Cortex of kidney (tissue), 1 donor: ENCODE results near the gene ANTXR2.
"Not testable (repeated sequence)": the region's sequence is repeated elsewhere in the genome, so short reads cannot be mapped to it uniquely, and the experiment has no call there.

Source experiments
- DNase-seq: peaks from one replicate; lab custom pipeline; 2025; lab: John Stamatoyannopoulos, UW

ANTXR2 gene

GRCh38 chr4:80072744-80073472 is at the start of gene ANTXR2:
Gene ANTXR2 (minus strand): TSS chr4:80073229. CDS start chr4:80072560, 669 bp downstream.
- DNase-seq: peak; percentile 77

GRCh38 chr4:80121815-80122214 is 48.8 kb upstream of the ANTXR2 start:
- DNase-seq: not testable (repeated sequence)

DNA sequence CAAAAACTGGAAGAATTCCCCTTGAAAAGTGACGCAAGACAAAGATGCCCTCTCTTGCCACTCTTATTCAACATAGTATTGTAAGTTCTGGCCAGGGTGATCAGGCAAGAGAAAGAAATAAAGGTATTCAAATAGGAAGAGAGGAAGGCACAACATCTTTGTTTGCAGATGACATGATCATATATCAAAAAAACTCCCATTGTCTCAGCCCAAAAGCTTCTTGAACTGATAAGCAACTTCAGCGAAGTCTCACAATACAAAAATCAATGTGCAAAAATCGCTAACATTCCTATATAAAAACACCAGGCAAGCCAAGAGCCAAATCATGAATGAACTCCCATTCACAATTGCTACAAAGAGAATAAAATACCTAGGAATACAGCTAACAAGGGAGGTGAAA is 46.6 kb upstream of the ANTXR2 start:
- DNase-seq: not testable (repeated sequence)

- DNase-seq: no peak
Measured at GRCh38 chr4:80116516-80116915, 43.5 kb upstream of the ANTXR2 start.

DNA sequence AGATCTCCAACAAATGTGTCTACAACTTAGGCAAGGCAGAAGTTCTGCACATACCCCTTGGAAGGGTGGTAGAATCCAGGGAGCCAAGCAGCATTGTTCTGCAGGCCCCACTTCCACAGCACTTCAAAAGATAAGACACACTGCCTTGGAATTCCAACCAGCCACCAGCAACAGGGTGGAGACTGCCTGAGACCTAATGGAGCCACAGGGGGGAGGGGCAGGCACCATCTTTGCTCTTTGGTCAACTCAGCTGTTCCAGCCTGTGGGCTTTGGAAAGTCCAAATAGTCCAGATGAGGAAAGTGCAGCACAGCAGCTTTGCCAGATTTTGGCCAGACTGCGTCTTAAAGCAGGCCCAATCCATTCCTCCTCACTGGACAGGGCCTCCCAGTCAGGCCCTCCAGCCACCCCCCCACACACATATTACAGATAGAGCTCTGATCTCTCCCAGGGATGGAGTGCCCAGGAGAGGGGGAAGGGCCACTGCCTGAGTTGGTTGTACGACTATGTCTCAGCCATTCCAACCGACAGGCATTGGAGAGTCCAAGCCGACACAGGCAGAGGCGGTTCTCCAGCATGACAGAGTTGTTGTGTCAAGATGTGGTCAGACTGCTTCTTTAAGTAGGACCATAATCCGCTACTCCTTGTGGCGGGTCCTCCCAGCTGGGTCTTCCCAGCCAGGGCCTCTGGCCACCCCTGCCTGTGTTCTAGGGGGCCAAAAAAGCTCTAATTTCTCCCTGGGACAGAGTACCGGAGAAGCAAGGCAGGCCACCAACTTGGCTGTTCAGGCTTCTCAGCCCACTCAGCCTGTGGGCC is 42.5 kb upstream of the ANTXR2 start:
- no peak for DNase-seq

DNA sequence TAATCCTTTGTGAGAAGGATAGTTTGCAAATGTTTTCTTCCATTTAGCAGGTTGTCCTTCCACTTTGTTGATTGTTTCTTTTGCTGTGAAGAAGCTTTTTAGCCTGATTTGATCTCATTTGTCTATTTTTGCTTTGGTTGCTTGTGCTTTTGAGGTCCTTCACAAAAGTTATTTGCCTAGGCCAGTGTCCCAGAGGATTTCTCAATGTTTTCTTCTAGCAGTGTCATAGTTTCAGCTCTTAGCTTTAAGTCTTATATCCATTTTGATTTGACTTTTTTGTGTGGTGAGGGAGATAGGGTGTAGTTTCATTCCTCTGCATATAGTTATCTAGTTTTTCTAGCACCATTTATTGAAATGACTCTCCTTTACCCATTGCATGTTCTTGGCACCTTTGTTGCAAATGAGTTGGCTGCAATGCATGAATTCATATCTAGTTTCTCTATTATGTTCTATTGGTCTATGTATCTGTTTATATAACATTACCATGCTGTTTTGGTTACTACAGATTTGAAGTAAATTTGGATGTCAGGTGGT is 41.8 kb upstream of the ANTXR2 start:
- DNase-seq: no peak

DNA sequence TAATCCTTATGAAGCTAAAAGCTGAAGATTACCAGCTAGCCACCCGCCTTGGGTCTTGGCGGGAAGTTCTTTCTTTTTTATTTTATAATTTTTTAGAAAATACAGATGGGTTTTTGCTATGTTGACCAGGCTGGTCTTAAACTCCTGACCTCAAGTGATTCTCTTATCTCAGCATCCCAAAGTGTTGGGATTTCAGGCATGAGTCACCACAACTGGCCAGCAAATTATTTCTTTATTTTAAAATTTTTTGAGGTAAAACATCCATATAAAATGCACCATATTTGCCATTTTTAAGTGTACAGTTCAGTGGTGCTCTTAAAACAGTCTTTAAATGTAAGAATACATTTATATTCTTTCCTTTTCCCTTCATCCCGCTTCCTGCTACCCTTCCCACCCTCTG is 40.6 kb upstream of the ANTXR2 start:
- no peak for DNase-seq

- no peak for DNase-seq
Measured at GRCh38 chr4:80112236-80112635, 39.2 kb upstream of the ANTXR2 start.

DNA sequence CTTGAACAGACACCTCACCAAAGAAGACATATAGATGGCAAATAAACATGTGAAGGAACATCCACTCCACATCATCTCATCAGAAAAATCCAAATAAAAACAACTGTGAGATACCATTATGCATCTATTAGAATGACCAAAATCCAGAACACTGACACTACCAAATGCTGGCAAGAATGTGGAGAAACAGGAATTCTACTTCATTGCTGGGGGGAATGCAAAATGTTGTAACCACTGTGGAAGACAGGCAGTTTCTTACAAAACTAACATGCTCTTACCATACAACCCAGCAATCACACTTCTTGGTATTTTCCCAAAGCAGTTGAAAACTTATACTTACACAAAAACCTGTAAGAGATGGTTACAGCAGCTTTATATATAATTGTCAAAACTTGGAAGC is 38.2 kb upstream of the ANTXR2 start:
- no peak for DNase-seq

GRCh38 chr4:80107374-80107773 is 34.3 kb upstream of the ANTXR2 start:
- no peak for DNase-seq

- no peak for DNase-seq
Measured at GRCh38 chr4:80104927-80105326, 31.9 kb upstream of the ANTXR2 start.

- DNase-seq: no peak
Measured at GRCh38 chr4:80103629-80104028, 30.6 kb upstream of the ANTXR2 start.

GRCh38 chr4:80101792-80102116 is 28.7 kb upstream of the ANTXR2 start:
- DNase-seq: no peak

DNA sequence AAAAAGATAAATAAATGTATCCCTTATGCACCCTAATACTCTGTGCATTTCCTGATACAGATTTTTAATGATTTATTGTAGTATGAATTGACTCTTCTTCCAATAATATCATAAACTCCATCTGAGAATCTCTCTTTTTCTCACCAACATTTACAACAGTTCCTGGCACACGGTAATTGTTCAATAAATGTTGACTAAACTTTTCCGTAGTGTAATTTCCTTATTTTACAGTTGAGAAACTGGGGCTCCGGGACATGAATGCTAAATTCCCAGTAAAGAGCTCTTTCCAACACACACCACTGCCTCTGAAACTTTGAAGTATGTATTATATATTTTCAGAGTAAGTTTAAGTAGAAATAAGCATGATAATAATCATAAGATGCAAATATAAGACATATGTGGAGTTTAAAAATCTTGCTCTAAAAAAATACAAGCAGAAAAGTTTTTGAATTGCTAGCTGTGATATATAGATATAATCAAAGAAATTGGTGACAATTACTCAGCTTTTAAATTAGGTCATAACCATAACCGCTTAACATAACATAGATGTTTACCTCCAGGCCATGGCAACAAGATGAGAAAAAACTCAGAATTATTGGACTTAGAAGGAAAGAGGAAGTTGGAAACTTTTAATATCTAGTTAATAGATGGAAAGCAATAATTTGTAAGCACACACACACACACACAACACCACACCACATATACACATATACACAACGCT is 28.2 kb upstream of the ANTXR2 start:
- no peak for DNase-seq

- no peak for DNase-seq
Measured at GRCh38 chr4:80099671-80100070, 26.6 kb upstream of the ANTXR2 start.

DNA sequence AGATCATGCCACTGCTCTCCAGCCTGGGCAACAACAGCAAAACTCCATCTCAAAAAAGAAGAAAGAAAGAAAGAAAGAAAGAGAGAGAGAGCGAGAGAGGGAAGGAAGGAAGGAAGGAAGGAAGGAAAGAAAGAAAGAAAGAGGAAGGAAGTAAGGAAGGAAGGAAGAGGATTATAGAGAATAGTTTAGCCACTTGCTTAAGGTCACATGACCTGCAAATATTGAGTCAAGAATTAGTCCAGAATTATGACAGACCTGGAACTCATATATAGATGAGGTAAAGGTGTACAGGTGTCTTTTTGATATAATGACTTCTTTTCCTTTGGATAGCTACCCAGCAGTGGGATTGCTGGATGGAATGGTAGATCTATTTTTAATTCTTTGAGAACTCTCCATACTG is 25.6 kb upstream of the ANTXR2 start:
- no peak for DNase-seq

DNA sequence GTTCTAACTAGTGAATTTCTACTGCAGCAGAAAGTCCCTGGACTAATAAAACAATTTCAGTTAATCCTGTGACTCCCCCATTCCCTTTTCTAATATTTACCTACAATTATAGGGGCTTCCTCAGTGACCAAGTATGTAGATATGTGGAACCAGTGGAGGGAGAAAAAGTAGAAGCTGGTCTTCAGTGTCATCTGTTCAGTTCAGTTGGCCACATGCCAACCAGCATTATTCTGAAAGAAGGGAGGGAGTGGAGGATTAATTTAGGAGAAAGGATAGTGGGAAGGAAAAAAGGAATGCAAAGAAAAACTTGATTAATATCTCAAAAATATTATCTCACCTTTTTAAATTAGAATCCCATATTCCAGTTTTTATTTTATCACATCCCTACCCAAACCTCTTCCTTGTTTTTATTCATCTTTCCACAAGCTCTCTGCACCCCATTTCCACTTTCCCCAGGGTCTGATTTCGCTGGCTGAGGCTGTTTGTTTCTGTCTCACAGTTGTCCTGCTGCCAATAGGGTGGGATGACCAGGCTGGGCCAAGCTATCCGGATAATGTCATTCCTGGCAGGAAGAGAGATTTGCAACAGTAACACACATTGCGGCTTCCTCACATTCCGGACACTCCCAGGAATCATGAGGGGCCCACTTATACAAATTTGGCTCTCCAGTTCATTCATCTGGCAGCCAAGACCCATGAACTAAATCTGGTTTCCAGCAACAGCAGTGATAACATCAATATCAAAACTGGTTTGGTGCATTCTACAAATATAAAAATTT is 24.6 kb upstream of the ANTXR2 start:
- no peak for DNase-seq

DNA sequence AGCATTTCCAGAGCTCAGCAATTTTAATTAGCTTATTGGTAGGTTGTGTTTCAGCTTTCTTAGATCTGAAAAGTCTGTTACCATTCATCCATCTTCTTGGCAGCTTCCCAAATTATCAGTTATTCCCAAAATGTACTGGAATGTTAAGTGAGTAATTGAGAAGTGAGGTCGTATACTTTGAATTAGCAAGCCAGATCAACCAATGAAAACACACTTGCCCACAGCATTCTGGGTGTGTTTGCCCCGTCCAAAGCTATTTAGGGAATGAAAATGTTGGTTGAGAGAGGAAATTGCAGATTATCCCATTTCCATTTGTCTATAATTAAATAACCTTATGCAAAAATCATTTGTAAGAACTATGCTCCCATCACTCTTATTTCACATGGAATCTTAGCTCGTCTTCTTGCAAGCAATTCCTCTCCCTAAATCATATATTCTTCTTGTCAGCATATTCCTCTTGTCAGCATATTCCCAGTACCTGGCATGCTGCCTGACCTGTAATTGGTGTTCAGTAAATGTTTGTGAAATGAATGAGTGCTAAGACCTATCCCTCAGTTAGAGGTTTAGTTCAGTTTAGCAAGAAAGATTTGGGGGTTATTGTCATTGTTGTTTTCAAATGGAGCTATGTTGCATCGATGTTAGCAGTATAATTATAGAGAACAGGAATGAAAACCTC is 23.3 kb upstream of the ANTXR2 start:
- DNase-seq: no peak

GRCh38 chr4:80094191-80094590 is 21.2 kb upstream of the ANTXR2 start:
- no peak for DNase-seq

GRCh38 chr4:80093563-80093962 is 20.5 kb upstream of the ANTXR2 start:
- no peak for DNase-seq

DNA sequence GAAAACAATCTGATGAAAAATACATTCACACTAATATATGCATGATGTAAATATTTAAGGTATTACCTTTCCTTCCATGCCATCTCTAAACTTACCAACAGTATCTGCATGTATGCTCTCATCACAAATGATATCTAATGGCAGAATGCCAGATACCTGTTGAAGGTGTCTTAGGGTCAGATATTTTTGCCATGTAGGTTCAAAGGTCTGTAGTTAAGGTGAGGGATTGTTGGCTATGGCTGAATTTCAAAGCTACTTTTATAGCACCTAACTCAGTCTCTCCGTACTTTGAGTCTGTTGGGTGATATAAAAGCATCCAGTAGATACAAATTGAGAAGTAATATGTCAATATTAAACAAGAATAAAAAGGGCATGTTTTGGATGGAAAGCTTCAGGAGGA is 19.8 kb upstream of the ANTXR2 start:
- no peak for DNase-seq
